GM12892 (cell line): ENCODE data around the gene VWA8.

Source experiments
- POLR2A ChIP-seq: IDR thresholded peaks from 2 replicates; pipeline ENCODE4 v1.6.1; 2011; ENCODE audit warnings: low read depth, low read length, control low read depth
- POLR2AphosphoS5 ChIP-seq: IDR thresholded peaks from 2 replicates; pipeline ENCODE4 v1.6.1; 2011; ENCODE audit warnings: low read depth, low read length, control low read depth
- TAF1 ChIP-seq: IDR thresholded peaks from 2 replicates; pipeline ENCODE4 v1.6.1; 2011; ENCODE audit warnings: low read depth, mild to moderate bottlenecking, control low read depth, low read length, borderline replicate concordance

DNA sequence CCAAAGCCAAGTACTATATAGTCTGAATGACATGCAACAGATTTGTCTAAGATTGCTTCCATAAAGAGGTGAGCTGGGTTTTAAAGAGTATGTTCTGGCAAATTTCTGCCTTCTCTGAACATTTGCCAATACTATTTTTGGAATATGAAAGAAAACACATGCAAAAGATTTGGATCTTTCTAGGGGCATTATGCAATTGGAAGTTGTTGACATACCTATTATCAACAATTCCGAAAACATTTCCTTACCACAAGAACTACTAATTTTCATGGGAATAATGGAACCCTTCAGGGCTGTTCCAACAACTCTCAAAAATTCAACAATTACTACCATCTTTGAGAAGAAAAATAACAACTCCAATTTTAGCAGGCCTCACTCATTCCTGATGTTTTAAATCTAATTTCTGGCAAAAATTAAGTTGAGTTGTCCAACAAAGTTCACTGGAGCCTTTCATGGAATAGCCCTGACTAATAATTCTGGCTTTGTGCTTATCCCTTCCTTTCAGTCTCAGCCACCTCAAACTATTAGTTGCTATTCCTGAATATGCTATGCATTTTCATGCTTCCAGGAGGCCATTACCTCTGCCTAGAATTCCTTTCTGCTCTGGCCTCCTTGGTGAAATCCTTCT lies 253.6 kb downstream of the VWA8 start:
- TF ChIP-seq POLR2A (no peak), POLR2AphosphoS5 (no peak), TAF1 (no peak)
